WTC11 (cell line): ENCODE measurements around the gene CCNA2.

ENCODE experiments used
- CREB1 ChIP-seq: sonication (generic); formaldehyde crosslinking; IDR thresholded peaks from 2 replicates; pipeline ENCODE4 v1.8.0; 2023; ENCODE audit warnings: mild to moderate bottlenecking, missing genetic modification reagents
- KAT7 ChIP-seq: sonication (generic); formaldehyde crosslinking; IDR thresholded peaks from 2 replicates; pipeline ENCODE4 v1.8.1; 2023; ENCODE audit warnings: missing genetic modification reagents, mild to moderate bottlenecking, borderline replicate concordance
- MXD4 ChIP-seq: fragments of 250-450 bp; sonication (Bioruptor Pico); IDR thresholded peaks from 2 replicates; pipeline ENCODE4 v1.8.0; 2021; ENCODE audit warnings: mild to moderate bottlenecking, moderate library complexity, borderline replicate concordance
- RELA ChIP-seq: sonication (generic); formaldehyde crosslinking; IDR thresholded peaks from 2 replicates; pipeline ENCODE4 v1.8.1; 2022; ENCODE audit warnings: missing genetic modification reagents, mild to moderate bottlenecking, borderline replicate concordance
- SP1 ChIP-seq: sonication (generic); formaldehyde crosslinking; conservative IDR thresholded peaks from 2 replicates; pipeline ENCODE4 v1.8.1; 2022; ENCODE audit warnings: missing genetic modification reagents
- TEAD1 ChIP-seq: sonication (generic); formaldehyde crosslinking; IDR thresholded peaks from 2 replicates; pipeline ENCODE4 v1.8.0; 2022; ENCODE audit warnings: mild to moderate bottlenecking, missing genetic modification reagents
- ZBTB21 ChIP-seq: sonication (generic); formaldehyde crosslinking; IDR thresholded peaks from 2 replicates; pipeline ENCODE4 v1.8.1; 2023; ENCODE audit warnings: mild to moderate bottlenecking, missing genetic modification reagents, borderline replicate concordance
- ZNF232 ChIP-seq: sonication (generic); formaldehyde crosslinking; IDR thresholded peaks from 2 replicates; pipeline ENCODE4 v1.8.0; 2022; ENCODE audit warnings: mild to moderate bottlenecking, missing genetic modification reagents
- TF ChIP-seq, protein P1 (sequence below): fragments of 200-600 bp; IDR thresholded peaks from 2 replicates; pipeline ENCODE4 v1.8.0; 2022; ENCODE audit warnings: antibody characterized with exemption
- TF ChIP-seq, protein P2 (sequence below): sonication (generic); formaldehyde crosslinking; IDR thresholded peaks from 2 replicates; pipeline ENCODE4 v1.8.1; 2023; ENCODE audit warnings: mild to moderate bottlenecking, missing genetic modification reagents, moderate library complexity

DNA sequence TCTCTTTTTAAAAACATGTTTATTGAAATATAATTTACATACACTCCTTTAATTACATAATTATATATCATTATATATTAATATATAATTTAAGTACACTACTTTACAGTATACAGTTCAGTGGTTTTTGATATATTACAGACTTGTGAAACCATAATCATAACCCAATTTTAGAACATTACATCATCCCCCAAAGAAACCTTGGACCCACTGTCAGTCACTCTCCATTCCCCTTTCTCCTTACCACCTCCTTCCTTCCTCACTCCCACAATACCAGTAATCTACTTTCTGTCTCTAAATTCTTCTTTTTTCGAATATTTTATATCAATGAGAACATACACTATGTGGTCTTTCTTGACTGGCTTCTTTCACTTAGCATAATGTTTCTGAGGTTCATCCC, 40.5 kb downstream of the CCNA2 start:
- TF ChIP-seq MXD4: no peak
- TF ChIP-seq, protein P1, sequence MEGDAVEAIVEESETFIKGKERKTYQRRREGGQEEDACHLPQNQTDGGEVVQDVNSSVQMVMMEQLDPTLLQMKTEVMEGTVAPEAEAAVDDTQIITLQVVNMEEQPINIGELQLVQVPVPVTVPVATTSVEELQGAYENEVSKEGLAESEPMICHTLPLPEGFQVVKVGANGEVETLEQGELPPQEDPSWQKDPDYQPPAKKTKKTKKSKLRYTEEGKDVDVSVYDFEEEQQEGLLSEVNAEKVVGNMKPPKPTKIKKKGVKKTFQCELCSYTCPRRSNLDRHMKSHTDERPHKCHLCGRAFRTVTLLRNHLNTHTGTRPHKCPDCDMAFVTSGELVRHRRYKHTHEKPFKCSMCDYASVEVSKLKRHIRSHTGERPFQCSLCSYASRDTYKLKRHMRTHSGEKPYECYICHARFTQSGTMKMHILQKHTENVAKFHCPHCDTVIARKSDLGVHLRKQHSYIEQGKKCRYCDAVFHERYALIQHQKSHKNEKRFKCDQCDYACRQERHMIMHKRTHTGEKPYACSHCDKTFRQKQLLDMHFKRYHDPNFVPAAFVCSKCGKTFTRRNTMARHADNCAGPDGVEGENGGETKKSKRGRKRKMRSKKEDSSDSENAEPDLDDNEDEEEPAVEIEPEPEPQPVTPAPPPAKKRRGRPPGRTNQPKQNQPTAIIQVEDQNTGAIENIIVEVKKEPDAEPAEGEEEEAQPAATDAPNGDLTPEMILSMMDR: no peak
- TF ChIP-seq TEAD1 (CRISPR knock-in tag): no peak
- TF ChIP-seq, protein P2, sequence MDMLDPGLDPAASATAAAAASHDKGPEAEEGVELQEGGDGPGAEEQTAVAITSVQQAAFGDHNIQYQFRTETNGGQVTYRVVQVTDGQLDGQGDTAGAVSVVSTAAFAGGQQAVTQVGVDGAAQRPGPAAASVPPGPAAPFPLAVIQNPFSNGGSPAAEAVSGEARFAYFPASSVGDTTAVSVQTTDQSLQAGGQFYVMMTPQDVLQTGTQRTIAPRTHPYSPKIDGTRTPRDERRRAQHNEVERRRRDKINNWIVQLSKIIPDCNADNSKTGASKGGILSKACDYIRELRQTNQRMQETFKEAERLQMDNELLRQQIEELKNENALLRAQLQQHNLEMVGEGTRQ (CRISPR knock-in tag): no peak
- TF ChIP-seq RELA (CRISPR knock-in tag): no peak
- TF ChIP-seq ZBTB21 (CRISPR knock-in tag): no peak
- TF ChIP-seq ZNF232 (CRISPR knock-in tag): no peak
- TF ChIP-seq SP1 (CRISPR knock-in tag): no peak
- TF ChIP-seq CREB1 (CRISPR knock-in tag): no peak
- TF ChIP-seq KAT7 (CRISPR knock-in tag): no peak
